ENCODE measurements around the gene TBC1D14. TPM values are rescaled to one million over a fixed set of nuclear protein-coding genes. Genes with fewer than 3 reads are reported as not detected.
A peak's percentile ranks its signal among the peaks of the same experiment; 100 is the strongest.

Gene TBC1D14
- total and polyA plus RNA-seq, 11 donors: 9.8 to 51.0 (median 34.3) TPM

DNA sequence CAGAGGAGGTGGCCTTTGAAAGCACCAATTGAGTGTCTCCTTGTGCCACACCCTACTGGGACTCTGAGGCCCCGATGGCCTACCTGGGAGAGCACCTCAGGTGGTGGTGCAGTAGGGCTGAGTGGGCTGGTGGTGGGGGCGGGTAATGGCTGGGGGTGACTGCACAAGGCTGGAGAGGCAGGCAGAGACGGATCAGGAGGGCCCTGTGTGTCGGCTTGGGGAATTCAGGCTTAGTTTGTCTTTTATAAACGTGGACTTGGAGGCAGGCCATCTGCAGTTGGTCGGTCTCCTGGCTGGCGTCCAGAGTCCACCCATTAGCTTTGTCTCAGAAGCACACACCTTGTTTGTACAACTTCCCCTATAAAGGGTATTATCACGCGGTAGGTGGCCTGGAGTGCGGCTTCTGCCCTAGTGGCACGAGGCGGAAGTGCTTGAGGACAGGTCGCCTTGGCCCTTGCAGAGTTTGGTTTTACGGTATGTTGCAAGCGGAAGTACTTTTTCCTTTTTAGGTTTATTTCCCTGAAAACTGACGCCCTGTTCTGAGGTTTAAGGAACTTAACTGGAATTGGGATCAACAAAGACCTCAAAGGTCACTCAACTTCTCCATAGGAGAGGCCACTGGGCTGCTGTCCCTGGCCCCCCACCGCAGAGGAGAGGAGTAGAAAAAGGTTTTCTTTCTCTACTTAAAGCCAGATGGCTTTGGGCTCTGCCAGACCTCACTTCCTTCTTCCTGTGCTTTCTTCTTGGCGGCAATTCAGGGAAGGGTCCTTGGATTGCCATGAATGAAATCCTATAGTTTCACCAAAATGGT is 8.0 kb downstream of the TBC1D14 start:
- H3K4me3 ChIP-seq: peak overlapping the region in 1 of 12 donors; percentile 25

DNA sequence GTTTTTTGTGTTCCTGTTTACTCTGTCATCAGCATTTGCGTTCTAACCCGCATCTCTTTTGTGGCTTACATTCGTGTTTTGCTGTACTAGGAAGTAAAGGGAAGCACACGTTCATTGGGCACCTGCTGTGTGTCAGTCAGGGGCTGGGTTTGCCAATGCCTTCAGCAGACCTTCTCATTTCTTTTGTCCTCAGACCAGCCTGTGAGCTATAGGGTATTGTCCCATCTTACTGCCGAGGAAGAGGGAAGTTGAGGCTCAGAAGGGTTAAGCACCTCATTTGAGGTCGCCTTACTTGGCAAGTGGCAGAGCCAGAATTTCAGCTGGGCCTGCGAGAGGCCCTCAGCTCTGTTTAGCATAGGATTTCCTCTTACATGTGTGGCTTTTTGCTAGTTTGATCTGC is 8.7 kb downstream of the TBC1D14 start:
- Histone ChIP-seq H3K27ac (peak overlapping the region in 6 of 12 donors; percentile 5 to 93 (median 20)), H3K9me3 (no peaks in the 10 kb centered on the region), H3K4me3 (peak overlapping the region in 1 of 12 donors; percentile 25), H3K27me3 (no peaks in the 10 kb centered on the region), H3K4me1 (peaks cover 0 to 77% (median 24%) of the 10 kb centered on the region in 12 donors), H3K36me3 (peaks cover 0 to 3% (median under 1%) of the 10 kb centered on the region in 9 donors)
- no peak for TF ChIP-seq CTCF (IDR thresholded peaks at IDR 0.05)
- no peak for TF ChIP-seq POLR2A (IDR thresholded peaks at IDR 0.05)
- intact Hi-C loops (cut with DNase I): loop anchor here in 2 of 10 donors (10.0 kb wide), 2 partner anchors 66 to 136 kb away; no protein-coding TSS in a partner anchor
- ATAC-seq: peak in 1 of 4 donors; percentile 19
- WGBS, 4 donors: 50 to 67% (median 52%) methylated on average over 7 of the region's 7 CpGs
- no peak for DNase-seq

More for the DNA sequence above, 8.0 kb downstream of the TBC1D14 start:
- H3K27me3 ChIP-seq: no peaks in the 10 kb centered on the region
- DNase-seq (peak; percentile 46 to 86 (median 73)), ATAC-seq (peak; percentile 54 to 84 (median 76))
- peak overlapping the region in 8 of 12 donors; percentile 1 to 93 (median 28) for H3K27ac ChIP-seq
- intact Hi-C loops (cut with DNase I): loop anchor here in 2 of 10 donors (10.0 kb wide), 2 partner anchors 67 to 137 kb away; no protein-coding TSS in a partner anchor
- peaks cover 0 to 83% (median 25%) of the 10 kb centered on the region in 12 donors for H3K4me1 ChIP-seq
- no peaks in the 10 kb centered on the region for H3K9me3 ChIP-seq
- WGBS, 4 donors: 34 to 48% (median 47%) methylated on average over 15 to 18 of the region's 18 CpGs
- TF ChIP-seq POLR2A (IDR thresholded peaks at IDR 0.05) (no peak), CTCF (IDR thresholded peaks at IDR 0.05) (peak in 9 of 12 donors; percentile 23 to 55 (median 37))
- H3K36me3 ChIP-seq: no peaks in the 10 kb centered on the region

- DNase-seq: no peak
- 59 to 65% (median 65%) methylated on average over 3 of the region's 3 CpGs for WGBS, 4 donors
- Histone ChIP-seq H3K9me3 (no peaks in the 10 kb centered on the region), H3K36me3 (peaks cover 0 to 17% (median 12%) of the 10 kb centered on the region in 9 donors), H3K4me1 (peaks cover 0 to 77% (median 23%) of the 10 kb centered on the region in 12 donors), H3K4me3 (no peak overlapping the region), H3K27ac (peak overlapping the region in 1 of 12 donors; percentile 93), H3K27me3 (no peaks in the 10 kb centered on the region)
- intact Hi-C loops (cut with DNase I): no loop called here
- ATAC-seq: no peak
- TF ChIP-seq POLR2A (IDR thresholded peaks at IDR 0.05) (no peak), CTCF (IDR thresholded peaks at IDR 0.05) (no peak)
Measured at GRCh38 chr4:6920171-6920570, 10.5 kb downstream of the TBC1D14 start.

DNA sequence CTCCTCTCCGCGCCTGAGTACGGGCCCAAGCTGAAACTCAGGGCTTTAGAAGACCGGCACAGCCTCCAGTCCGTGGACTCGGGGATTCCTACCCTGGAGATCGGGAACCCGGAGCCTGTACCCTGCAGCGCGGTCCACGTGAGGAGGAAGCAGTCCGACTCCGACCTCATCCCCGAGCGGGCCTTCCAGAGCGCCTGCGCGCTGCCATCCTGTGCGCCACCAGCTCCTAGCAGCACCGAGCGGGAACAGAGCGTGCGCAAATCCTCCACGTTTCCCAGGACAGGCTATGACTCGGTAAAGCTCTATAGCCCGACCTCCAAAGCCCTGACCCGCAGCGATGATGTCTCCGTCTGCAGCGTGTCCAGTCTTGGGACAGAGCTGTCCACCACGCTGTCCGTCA is 13.9 kb downstream of the TBC1D14 start:
- DNase-seq (no peak), ATAC-seq (no peak)
- Histone ChIP-seq H3K9me3 (no peaks in the 10 kb centered on the region), H3K27me3 (no peaks in the 10 kb centered on the region), H3K27ac (peak overlapping the region in 1 of 12 donors; percentile 13), H3K4me1 (peaks cover 0 to 77% (median 11%) of the 10 kb centered on the region in 12 donors), H3K4me3 (no peak overlapping the region), H3K36me3 (peaks cover 0 to 23% (median 12%) of the 10 kb centered on the region in 9 donors)
- intact Hi-C loops (cut with DNase I): no loop called here
- TF ChIP-seq CTCF (IDR thresholded peaks at IDR 0.05): no peak
- no peak for TF ChIP-seq POLR2A (IDR thresholded peaks at IDR 0.05)
- 97 to 98% (median 97%) methylated on average over 30 to 32 of the region's 32 CpGs for WGBS, 4 donors

Measured in heart left ventricle (tissue), 16 donors.